Fibroblast of skin of back (primary cell): ENCODE results near the gene LAMTOR2. TPM values are rescaled to one million over a fixed set of nuclear protein-coding genes. Genes with fewer than 3 reads are reported as not detected.
"Not testable (repeated sequence)": the region's sequence is repeated elsewhere in the genome, so short reads cannot be mapped to it uniquely, and the experiment has no call there.

ENCODE experiments used
- DNase-seq: peaks from one replicate; pipeline ENCODE4 v3.0.0-alpha.2; 2013
- polyA plus RNA-seq, 2 experiments: library from polyadenylated mRNA; unstranded; fragments of 120-200 nt; gene quantifications; one replicate each; pipeline ENCODE4 v1.2.1, GENCODE V29; 2013; ENCODE audit not compliant: insufficient read length in 2 of 2

The LAMTOR2 gene
- polyA plus RNA-seq (2013, experiment 1 of 2; ENCODE audit: insufficient read length): 51.4 TPM
- 43.6 TPM for polyA plus RNA-seq (2013, experiment 2 of 2; ENCODE audit: insufficient read length)

DNA sequence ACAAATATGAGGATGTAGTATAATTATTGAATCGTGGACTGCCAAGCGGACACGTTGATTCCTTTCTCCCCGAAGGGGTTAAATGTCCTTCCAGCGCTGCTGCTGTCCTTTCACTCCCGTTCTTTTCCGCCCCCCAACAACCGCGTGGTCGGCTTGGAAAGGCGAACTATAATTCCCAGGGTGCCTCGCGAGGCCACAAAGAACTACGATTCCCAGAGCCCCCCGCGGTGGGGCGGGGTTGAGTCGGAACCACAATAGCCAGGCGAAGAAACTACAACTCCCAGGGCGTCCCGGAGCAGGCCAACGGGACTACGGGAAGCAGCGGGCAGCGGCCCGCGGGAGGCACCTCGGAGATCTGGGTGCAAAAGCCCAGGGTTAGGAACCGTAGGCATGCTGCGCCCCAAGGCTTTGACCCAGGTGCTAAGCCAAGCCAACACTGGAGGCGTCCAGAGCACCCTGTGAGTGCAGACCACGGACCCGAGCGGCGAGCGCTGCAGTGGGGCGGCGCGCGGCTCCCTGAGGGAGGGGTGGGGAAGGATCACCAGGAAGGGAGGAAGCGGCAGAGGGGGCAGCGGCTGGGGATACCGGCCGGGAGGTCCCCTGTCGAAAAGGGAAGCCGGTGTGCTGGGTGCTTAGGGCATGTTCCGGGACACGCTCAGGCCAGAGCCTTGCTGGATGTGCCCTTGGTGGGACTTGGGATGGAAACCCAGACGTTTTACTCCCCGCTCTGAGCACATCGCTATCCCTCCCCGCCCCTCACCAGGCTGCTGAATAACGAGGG lies at the start of gene LAMTOR2:
Gene LAMTOR2 (plus strand): TSS at position 283 of the 781 bp plus-strand sequence. CDS start 108 bp downstream, at position 391.
- DNase-seq: peak; percentile 98

DNA sequence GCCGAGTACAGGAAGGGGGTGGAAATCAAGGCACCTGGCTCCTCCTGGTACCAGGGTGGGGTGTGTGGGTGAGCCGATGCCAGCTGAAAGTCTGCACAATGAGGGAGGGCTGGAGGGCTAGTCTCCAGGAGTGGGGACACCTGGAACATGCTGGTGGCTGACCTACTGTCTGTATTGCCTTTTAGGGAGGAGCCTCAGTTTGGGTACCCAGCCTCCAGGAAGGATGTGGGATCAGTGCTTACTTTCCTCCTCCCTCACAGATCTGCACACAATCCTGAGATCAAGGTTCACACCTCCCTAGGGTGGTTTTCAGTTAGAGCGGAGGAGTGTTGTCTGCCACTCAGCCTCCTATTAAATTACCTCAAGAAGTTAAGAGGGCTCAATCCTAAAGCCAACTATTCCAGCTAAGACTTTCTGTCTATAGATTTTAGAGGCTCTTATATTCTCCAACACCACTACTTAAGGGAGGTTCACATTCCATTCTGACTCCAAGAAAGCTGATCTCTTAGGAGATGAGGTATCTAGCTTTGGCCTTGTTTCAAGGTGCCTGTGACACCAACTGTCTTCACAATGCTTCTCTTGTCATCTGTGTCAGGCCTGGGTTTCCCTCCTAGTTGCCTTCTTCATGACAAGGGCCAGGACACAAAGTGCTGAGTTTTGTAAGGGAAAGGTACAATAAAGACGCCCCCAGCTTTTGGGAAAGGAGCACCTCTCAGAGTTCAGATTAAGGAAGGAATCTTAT lies 49.6 kb upstream of the LAMTOR2 start:
- DNase-seq: no peak

DNA sequence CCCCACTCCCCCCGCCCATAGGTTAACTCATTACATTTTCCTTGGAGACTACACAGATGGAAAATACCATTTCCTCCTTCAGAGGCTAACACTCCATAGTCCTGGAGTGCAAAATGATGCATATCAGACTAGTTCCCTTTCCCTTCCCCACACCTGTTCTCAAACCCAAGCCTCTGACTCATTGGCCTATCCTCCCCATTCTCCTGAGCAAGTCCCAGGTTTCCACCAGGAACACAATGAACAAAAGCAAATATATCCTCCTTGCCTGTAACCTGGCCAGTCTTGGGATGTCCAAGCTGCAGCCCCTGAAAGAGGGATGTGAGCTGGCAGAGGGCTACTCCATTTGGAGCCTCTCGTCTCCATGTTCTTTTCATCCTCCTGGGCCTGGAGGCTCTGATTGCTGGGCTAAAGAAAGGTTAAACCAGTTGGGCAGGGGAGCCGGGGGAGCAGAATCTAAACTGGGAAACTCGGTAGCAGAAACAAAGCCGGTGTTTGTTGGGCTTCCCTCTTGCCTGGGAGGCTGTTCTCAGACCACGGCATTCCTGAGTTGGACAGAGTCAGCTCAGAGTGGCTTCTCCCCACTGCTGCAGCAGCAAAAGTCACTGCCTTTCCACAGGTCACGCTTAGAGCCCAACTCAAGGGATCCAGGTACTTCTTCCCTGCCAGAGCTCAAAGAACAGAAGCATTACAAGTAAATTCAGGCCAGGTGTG lies 47.8 kb upstream of the LAMTOR2 start:
- no peak for DNase-seq

DNA sequence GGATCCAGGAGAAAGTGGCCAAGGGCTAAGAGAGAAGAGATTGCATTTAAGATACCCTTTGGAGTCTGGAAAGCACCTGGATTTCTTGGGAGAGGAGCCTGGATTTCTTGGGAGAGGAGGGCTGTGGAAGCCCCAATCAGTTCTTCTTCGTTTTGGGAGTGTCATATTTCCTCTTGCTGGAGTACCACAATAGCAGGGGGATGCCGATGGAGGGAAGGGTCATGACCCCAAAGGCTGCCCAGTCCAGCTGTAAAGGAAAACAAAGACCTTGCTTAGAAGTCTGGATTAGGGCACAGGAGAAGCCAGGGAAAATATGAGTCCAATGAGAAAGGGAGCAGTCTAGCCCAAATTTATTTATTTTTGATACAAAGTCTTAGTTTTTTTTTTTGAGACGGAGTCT lies 45.2 kb upstream of the LAMTOR2 start:
- DNase-seq: no peak

DNA sequence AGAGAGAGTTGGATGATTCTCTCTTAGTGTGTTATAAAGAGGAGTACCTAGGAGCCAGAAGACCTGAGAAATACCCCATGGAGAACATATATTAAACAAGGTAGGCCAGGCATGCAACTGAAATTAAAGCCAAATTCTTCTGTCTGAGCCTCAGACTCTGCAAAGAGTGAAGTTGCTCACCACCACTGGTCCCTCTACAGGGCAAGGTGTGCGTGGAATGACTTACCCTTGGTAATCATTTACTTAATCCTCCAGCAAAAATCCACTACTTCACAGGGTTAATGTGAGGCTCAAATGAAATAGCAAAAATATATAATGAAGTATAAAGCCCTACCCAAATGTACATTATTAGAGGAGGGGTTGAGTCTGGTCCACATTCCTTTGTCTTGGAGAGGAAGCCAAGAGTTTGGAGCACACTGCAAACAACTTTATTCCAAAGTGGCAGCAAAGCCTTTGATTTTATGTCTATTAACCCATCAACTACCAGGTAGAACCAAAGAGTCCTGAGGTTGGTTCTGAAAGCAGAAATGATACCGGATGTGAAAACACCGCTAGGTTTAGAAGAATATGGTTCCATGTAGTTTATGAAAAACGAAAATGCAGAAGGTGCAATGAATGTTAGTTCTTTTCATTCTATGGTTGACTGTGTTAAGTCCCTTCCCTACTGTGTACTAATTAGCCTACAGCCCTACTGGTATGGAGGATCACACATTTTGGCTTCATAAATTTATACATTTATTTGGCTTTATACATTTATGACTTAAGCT lies 42.3 kb upstream of the LAMTOR2 start:
- no peak for DNase-seq

DNA sequence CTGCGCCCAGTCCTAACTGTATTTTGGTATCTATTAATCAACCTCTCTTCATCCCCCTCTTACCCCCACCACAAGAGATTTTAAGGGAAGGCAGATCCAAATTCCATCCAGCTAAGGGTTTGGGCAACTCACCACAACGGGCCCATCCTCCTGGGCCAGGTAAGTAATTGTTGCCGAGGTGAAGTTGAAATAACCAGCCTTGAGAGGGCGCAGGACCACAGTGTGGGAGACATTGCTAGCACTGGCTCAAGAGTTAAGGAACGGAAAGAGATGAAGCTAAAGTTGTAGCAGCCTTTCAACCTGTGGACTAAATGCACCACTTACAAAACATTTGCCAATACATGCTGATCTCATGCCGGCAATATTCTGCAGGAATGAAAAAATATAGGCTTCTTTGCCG lies 39.8 kb upstream of the LAMTOR2 start:
- no peak for DNase-seq

DNA sequence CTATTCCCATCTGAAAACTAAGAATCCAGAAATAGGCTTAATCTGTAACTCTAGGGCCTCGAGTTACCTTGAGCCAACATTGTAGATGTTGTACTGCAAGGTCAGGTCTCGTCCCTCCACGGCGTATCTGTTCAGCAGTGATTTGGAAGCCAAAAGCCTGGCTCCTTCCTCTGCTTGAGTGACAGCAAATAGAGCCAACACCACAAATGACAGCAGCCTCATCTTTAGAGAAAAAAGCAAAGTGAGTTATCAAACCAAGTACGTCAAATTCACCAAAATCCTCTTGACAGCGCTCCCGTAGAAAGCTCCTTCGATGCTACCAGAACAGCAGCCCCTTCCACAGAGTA lies 34.7 kb upstream of the LAMTOR2 start:
- DNase-seq: no peak

DNA sequence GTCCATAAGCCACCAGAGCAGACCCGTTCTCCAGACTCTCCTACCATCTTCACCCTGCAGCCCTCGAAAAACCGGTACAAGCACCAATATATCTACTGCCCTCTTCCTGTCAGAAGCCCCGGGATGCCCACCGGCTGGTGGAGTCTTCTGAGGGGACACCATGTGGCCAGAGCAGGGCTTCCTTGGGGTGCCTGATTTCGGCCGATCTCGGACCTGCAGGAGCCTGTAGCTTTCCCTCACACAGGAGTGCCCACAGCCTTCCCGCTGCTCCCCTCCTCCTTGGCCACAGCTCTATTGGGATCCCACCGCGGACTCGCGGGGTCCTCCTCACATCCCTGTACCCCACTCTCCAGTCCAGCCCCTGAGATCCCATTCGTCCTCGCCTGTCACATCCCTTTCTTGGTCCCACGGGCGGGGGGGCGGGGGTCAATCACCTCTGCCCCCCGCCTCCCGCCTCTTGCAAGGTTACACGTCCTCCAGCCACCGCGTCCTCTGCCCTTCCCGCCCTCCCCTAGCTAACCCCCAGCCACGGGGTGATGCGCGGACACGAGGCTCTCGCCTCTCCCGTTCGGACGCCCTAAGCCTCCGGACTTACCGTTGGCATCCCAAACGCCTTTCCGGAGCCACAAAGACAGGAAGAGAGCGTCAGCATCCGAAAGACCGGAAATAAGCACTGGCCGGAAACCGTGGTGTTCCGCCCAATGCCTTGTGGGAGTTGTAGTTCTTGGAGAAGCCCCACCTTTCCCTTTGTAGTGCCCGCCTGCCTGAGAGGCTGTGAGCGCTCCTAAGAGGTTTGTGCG lies 34.1 kb upstream of the LAMTOR2 start, which contains the start of gene SSR2:
Gene SSR2 (minus strand): TSS at position 659 of the 800 bp plus-strand sequence. CDS start 784 bp downstream, outside the sequence.
- DNase-seq: peak; percentile 93

DNA sequence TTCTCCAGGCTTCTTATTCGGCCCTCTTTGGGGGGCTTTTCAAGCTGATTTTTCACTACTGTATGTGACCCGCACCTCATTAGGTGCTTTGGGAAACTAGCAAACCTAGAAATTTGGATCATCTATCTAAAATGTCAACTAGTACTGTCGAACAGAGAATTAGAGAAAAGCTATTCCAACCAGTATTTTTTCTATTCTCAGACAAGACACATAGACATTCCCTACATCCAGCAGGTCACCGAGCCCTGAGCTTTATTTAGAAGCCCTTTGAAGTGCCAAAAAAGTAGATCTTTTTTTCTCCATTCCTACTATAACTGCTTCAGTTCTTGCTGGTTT lies 33.5 kb upstream of the LAMTOR2 start:
- DNase-seq: no peak

DNA sequence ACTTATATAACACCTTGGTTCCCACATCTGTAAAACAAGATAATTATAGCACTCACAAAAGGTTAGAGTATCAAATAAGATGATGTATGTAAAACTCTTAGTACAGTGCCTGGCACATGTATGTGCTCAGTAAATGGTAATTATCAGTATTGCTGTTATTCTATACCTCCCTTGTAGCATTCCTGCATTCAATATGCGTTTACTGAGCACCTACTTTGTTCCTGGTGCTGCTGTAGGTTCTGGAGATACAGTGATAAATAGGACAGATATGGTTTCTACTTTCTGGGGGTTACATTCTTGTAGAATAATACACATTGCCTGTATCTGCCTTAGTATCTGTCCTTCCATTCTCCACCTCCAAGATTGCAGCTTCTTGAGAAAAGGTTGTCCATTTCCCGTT lies 32.6 kb upstream of the LAMTOR2 start:
- DNase-seq: no peak

DNA sequence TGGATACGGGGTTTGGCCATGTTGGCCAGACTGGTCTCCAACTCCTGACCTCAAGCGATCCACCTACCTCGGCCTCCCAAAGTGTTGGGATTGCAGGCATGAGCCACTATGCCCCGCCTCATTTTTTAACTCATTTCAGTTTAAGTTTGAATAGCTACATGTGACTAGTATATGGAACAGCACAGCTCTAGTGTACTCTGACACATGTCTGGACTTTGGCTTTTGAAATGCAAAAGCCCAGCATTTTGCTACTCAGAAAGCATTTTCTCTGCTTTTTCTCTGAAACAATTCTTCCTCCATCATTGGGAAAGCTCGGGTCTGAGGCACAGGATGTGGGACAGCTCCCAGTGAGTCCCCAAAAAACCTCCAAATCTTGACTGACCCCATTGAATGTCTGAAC lies 29.8 kb upstream of the LAMTOR2 start:
- no peak for DNase-seq

DNA sequence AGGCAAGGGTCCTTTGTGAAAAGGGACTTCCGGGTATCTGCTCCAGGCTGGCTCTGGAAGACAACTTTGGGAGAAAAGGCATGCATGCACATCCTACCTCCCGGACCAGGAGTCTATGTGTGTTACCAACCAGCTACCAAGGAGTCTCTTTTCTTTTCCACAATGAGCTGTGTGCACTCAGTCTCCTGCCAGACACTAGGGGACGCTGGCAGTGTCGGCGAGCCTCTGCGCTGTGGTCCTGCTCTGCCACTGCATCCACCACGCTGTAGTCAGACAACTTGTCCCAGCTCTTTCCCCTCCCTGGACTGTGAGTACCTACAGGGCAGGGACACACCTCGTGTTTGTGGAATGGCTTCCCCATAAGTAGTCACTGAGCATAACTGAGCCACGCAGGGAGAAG lies 28.7 kb upstream of the LAMTOR2 start:
- DNase-seq: peak; percentile 44

DNA sequence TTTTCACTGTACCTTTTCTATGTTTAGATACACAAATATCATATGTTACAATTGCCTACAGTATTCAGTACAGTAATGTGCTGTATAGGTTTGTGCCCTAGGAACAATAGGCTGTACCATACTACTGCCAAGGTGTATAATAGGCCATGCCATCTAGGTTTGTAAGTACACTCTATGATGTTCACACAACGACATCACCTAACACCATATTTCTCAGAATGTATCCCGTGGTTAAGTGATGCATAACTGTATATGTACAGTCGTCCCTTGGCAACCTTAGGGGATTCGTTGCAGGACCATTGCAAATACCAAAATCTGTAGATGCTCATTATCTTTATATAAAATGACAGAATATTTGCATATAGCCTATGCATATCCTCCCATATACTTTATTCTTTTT lies 28.0 kb upstream of the LAMTOR2 start:
- DNase-seq: no peak

DNA sequence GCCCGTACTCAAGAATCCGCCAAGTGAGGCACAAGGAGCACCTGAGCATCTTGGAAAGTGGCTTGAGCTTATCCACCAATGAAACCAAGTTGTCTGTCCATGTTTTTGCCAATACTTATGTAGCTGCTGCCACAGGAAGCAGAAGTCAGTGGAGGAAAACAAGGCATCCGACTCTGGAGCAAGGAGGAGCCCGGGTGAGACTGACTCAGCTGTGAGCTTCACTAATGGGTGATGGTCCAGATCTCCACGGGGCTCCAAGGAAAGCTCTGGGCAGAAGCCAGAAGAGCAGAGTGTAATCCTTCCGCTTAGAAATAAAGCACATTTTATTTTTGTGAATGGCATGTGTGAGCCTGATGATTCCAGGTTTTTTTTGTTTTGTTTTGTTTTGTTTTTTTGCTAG lies 21.6 kb upstream of the LAMTOR2 start:
- peak; percentile 60 for DNase-seq

DNA sequence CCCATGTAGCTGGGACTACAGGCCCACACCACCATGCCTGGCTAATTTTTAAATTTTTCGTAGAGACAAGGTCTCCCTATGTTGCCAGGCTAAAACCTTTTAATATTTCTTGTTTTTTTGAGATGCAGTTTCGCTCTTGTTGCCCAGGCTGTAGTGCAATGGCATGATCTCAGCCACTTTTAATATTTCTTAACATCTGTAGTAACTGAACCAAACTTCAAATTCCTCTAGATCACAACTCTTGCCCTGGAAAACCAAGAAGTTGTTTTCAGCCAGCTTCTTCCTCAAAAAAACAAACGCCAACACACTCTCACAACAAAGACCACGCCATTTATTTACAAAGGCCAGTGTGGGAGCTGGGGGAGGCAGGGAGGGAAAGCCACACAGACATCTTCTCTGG lies 19.6 kb upstream of the LAMTOR2 start:
- not testable (repeated sequence) for DNase-seq

DNA sequence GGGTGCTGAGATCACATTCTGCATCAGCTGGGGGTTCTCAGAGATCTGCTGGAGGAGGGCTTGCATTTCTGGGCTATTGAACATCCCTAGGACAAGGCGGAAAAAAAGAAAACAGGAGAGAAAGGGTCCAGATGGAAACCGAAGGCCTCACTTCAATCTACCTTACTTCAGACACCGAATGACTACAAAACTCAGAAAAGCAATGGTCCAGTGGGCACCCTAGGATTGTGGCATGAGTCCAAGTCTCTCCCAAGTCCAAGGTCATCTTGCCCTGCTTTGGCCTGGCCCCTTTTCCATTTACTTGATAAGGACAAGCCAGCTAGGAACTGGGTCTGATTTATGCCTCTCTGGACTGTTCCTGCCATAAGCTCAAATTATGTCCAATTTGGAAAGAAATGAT lies 11.8 kb upstream of the LAMTOR2 start:
- no peak for DNase-seq

DNA sequence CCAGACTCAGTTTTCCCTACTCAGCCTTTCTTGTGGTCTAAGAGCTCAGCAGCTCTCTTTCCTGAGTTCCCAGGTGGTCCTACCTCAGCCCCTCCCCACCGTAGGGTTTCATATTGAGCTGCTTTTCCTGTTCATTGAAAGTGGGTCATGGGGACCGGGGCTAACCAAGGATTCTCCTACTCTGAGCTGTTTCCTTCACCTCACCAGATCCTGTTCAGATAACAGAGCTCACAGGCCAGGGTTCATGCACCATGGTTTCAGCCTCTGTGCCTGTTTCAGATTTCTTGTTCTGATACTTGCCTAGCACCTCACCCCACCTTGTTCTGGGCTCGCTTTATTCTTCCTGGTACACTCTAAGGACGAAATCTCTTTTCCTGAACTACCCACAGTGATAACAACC lies 9.5 kb upstream of the LAMTOR2 start:
- DNase-seq: no peak

DNA sequence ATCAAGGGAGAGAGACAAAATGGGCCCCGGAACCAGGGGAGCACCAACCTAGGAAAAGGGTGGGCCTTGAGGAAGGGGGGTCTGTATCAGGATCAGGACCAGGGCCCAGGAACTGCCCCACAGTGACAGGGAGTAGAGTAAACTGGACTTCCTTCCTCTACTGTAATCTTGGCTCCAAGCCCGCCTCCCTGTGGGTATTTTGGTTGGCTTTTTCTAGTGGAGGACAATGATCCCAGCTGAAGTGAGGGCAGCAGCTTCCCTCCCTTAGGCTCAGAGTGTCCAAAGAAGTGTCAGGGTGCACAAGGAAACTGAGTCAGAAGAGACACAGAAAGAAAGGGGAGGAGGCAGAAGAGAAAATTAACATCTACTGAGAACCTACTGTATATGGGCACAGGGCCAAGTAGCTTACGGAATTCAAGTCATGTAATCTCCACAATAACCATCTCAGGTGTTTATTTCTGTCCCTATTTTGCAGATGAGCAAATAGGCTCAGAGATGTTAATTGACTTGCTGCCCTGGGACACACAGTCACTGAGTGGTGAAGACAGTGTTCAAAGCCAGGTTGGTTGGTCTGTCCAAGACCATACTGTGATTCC lies 5.8 kb upstream of the LAMTOR2 start:
- no peak for DNase-seq

DNA sequence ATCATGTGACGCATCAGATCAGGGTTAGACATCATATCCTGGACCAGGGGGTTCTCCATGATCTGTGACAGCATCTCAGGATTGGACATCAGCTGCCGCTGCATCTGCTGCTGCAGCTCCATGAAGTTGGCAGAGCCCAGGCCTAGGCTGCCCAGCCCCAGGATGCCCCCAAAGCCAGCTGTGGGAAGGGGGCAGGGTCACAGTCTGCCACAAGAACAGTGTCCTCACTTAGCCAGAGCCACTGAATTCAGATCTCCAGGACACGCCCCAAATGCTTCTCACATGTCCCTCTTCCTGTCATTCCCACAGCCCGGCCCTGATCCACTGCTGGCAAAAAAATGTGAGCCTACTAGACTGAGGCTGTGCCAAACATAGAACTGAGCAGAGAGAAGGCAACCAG lies 4.2 kb upstream of the LAMTOR2 start:
- peak; percentile 37 for DNase-seq

DNA sequence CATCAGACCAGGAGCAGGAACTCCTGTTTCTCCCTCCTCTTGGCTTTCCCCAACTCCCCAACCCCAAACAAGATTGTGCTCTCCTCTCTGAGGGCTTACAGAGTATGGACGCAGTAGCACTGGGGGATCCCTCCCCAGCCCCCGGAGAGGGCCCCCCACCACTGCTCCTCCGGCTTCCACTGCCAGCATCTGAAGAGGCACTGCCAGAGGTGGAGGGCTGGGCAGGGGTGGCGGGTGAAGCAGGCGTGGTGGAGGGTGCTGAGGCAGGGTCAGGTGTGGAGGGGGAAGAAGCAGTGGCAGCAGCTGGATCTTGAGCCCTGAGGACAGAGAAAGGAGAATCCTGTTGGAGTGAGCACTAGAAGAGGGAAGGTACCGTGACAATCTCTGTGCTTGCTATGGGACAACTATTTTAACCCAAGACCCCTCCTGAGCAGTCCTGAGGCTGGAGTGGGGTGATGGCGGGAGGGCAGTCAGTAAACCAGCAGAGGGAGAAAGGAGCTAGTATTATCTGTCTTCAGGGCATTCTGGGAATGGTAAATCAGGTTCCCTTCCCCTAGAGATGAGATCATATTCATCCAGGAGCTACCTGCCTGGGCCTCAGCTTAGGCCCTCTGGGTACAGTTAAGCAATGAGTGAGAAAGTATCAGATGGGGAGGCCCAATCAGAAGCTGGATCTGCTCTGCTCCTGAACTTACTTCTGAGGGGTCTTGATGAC lies 3.4 kb upstream of the LAMTOR2 start:
- DNase-seq: no peak
